ENCODE data around the gene FAN1. TPM values are rescaled to one million over a fixed set of nuclear protein-coding genes. Genes with fewer than 3 reads are reported as not detected.

Gene FAN1
- total RNA-seq, 1 experiment from 2014 or later, result 10.2 TPM

GRCh38 chr15:30991255-30992235 is 87.8 kb downstream of the FAN1 start, which contains the start of gene MTMR10:
Gene MTMR10, minus strand, starts transcription at chr15:30991628. Its CDS starts 122 bp downstream, at chr15:30991506.
- Histone ChIP-seq H3K79me2 (ENCODE audit: low read depth) (no peaks in the 10 kb centered on the region), H4K20me1 (ENCODE audit: insufficient read depth) (no peaks in the 10 kb centered on the region), H3K9me3 (ENCODE audit: insufficient read depth, low read depth) (no peaks in the 10 kb centered on the region), H3K4me3 (peak within 1 kb of the TSS; percentile 80), H3K27me3 (ENCODE audit: insufficient read depth, low read depth) (no peaks in the 10 kb centered on the region), H3K9me2 (ENCODE audit: insufficient read depth) (no peaks in the 10 kb centered on the region), H3K4me1 (replicated peaks; ENCODE audit: insufficient read depth) (peaks cover 5% of the 10 kb centered on the region; the same call in 1 of the 2 replicates), H3K27ac (peak within 1 kb of the TSS; percentile 34; the same call in 1 of the 2 replicates), H2AFZ (peak within 1 kb of the TSS; percentile 97), H3K4me2 (peak within 1 kb of the TSS; percentile 91), H3F3A (ENCODE audit: insufficient read depth, low read depth) (0 out of 2 replicates have a peak, but pooled peaks cover 6% of the 10 kb centered on the region), H3K36me3 (ENCODE audit: low read depth) (no peaks in the 10 kb centered on the region)
- CTCF ChIA-PET, result no interaction called here
- POLR2A ChIA-PET (ENCODE audit: unreplicated experiment), result interaction anchor here (0.7 kb wide), 2 partner anchors 54 to 208 kb away, joined by 3 to 11 read pairs; no protein-coding TSS in a partner anchor
- peak; percentile 39 to 78 for DNase-seq
- intact Hi-C loops (cut with micrococcal nuclease; ENCODE audit: unreplicated experiment), result loop anchor here (2.0 to 5.0 kb wide), 2 partner anchors 89 to 336 kb away; partner anchors contain the start of genes FAN1 and KLF13
- TF ChIP-seq CTCF (conservative IDR thresholded peaks at IDR 0.05) (no peak), EZH2 (IDR thresholded peaks at IDR 0.05; ENCODE audit: low read depth) (no peak)
- BruUV-seq (replicated peaks), result TSS peak; percentile 87

- peak overlapping the region; percentile 91 for H2AFZ ChIP-seq
- no peaks in the 10 kb centered on the region for H4K20me1 ChIP-seq (ENCODE audit: insufficient read depth)
- H3K27me3 ChIP-seq (ENCODE audit: insufficient read depth, low read depth), result no peaks in the 10 kb centered on the region
- H3K4me1 ChIP-seq (replicated peaks; ENCODE audit: insufficient read depth), result peaks cover 5% of the 10 kb centered on the region; the same call in 1 of the 2 replicates
- no peak for DNase-seq
- H3K9me2 ChIP-seq (ENCODE audit: insufficient read depth), result no peaks in the 10 kb centered on the region
- H3K27ac ChIP-seq, result no peak overlapping the region
- TF ChIP-seq CTCF (conservative IDR thresholded peaks at IDR 0.05), result no peak
- TF ChIP-seq EZH2 (IDR thresholded peaks at IDR 0.05; ENCODE audit: low read depth), result no peak
- H3K36me3 ChIP-seq (ENCODE audit: low read depth), result no peaks in the 10 kb centered on the region
- H3F3A ChIP-seq (ENCODE audit: insufficient read depth, low read depth), result 0 out of 2 replicates have a peak, but pooled peaks cover 6% of the 10 kb centered on the region
- POLR2A ChIA-PET (ENCODE audit: unreplicated experiment), result no interaction called here
- CTCF ChIA-PET, result no interaction called here
- H3K4me3 ChIP-seq, result peak overlapping the region; percentile 80; the same call in 1 of the 2 replicates
- BruUV-seq (replicated peaks), result no TSS peak
- intact Hi-C loops (cut with micrococcal nuclease; ENCODE audit: unreplicated experiment), result loop anchor here (5.0 kb wide), 1 partner anchor 335 kb away; the partner anchor contains the start of gene KLF13
- peak overlapping the region; percentile 75 for H3K4me2 ChIP-seq
- H3K9me3 ChIP-seq (ENCODE audit: insufficient read depth, low read depth), result no peaks in the 10 kb centered on the region
- H3K79me2 ChIP-seq (ENCODE audit: low read depth), result no peaks in the 10 kb centered on the region
Measured at GRCh38 chr15:30992249-30992864, 88.6 kb downstream of the FAN1 start.

Other genes starting within 250 kb of the FAN1 start
- gene MTMR10, start 87.7 kb downstream of the FAN1 start, total RNA-seq (2021), result 4.4 and 6.2 TPM in 2 replicates
- not detected in 2 replicates for gene TRPM1, start 197.8 kb downstream of the FAN1 start, total RNA-seq (2021)

All from PC-9 (cell line).